Measurements from ENCODE around the gene COL12A1. TPM values are rescaled to one million over a fixed set of nuclear protein-coding genes. Genes with fewer than 3 reads are reported as not detected.

COL12A1 gene
- total RNA-seq, 2 experiments from 2014 or later, result not detected

DNA sequence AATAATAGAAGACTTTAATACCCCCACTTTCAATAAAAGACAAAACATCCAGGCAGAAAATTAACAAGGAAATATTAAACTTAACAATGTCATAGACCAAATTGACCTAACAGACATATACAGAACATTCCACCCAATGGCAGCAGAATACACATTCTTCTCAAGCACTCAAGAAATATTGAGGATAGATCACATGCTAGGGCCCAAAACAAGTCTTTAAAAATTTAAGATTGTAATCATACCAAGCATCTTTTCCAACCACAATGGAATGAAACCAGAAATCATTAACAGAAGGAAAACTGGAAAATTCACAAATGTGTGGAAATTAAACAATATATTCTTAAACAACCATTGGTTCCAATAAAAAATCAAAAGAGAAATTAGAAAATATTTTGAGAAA is 161.0 kb downstream of the COL12A1 start:
- Mint-ChIP-seq H3K9me3 (peaks cover 9% of the 10 kb centered on the region), H3K27me3 (no peaks in the 10 kb centered on the region), H3K4me3 (no peak overlapping the region), H3K27ac (no peak overlapping the region), H3K36me3 (ENCODE audit: low read depth) (no peaks in the 10 kb centered on the region), H3K4me1 (no peaks in the 10 kb centered on the region)
- DNase-seq, result no peak
- POLR2A ChIA-PET, result no interaction called here
- CTCF ChIA-PET, result no interaction called here

DNA sequence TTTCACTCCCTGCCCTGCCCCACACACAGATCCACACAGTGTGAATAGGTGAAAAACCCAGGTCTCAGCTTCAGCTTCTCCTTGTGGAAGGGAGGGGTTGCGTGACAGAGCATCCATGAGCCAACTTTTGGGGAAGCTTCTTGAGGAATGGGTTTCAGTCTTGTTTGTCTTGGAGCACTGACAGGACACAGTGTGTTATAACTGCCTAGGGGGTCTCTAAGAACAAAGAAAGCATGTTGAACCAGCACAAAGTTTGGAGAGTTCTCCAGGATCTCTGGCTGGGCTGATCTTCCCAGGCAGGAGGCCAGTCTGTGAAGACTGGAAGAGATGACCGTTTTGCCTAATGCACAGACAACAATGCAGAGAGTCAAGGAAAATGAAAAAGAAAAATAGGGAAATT is 164.5 kb downstream of the COL12A1 start:
- H3K27ac Mint-ChIP-seq, result no peak overlapping the region

More for the DNA sequence above, 164.5 kb downstream of the COL12A1 start:
- H3K9me3 Mint-ChIP-seq, result peaks cover 7% of the 10 kb centered on the region
- H3K36me3 Mint-ChIP-seq (ENCODE audit: low read depth), result no peaks in the 10 kb centered on the region
- DNase-seq, result no peak
- POLR2A ChIA-PET, result no interaction called here
- no peaks in the 10 kb centered on the region for H3K4me1 Mint-ChIP-seq
- CTCF ChIA-PET, result no interaction called here
- no peak overlapping the region for H3K4me3 Mint-ChIP-seq
- H3K27me3 Mint-ChIP-seq, result no peaks in the 10 kb centered on the region

Other genes starting within 250 kb of the COL12A1 start
- 100 to 1,000 TPM; 469 to 471 TPM for gene COX7A2, start 37.7 kb upstream of the COL12A1 start, total RNA-seq
- gene TMEM30A, start 78.7 kb upstream of the COL12A1 start, total RNA-seq, result 10 to 100 TPM; 60.1 to 60.4 TPM